OCI-LY7 (cell line): Measurements from ENCODE around the gene KCNMA1. TPM values are rescaled to one million over a fixed set of nuclear protein-coding genes. Genes with fewer than 3 reads are reported as not detected.

Experiments used
- BruUV-seq: library from RNA; stranded (reverse); fragments of 400-500 nt; replicated peaks from 2 replicates; lab custom pipeline; 2021; lab: Mats Ljungman, UMichigan
- CTCF ChIA-PET: fragments of 300-600 bp; sonication (Branson Sonifier 250); formaldehyde crosslinking; loops from one replicate; lab custom pipeline; 2022; ENCODE audit warnings: antibody characterized with exemption; ENCODE audit not compliant: unreplicated experiment; lab: Charles Lee
- POLR2A ChIA-PET: fragments of 300-600 bp; sonication (Branson Sonifier 250); formaldehyde crosslinking; loops from one replicate; lab custom pipeline; 2022; ENCODE audit warnings: antibody characterized with exemption; lab: Charles Lee
- DNase-seq: peaks from one replicate; pipeline ENCODE4 v3.0.0-alpha.2; 2015; ENCODE audit warnings: low spot score
- H2AFZ ChIP-seq: fragments of 200-600 bp; sonication (generic), shearing (Covaris generic); 2 replicates; pipeline ENCODE4 v1.6.1; 2014; ENCODE audit warnings: mild to moderate bottlenecking, antibody characterized with exemption, low read length, moderate library complexity
- H3K27ac ChIP-seq: fragments of 200-600 bp; sonication (generic); 2 replicates; pipeline ENCODE4 v1.5.1; 2014; ENCODE audit warnings: mixed run types, low read depth, mild to moderate bottlenecking, moderate library complexity, low read length, inconsistent platforms; ENCODE audit not compliant: poor library complexity, severe bottlenecking
- H3K36me3 ChIP-seq: fragments of 200-600 bp; sonication (generic); 2 replicates; pipeline ENCODE4 v1.6.1; 2014; ENCODE audit warnings: mild to moderate bottlenecking, antibody characterized with exemption, low read length, moderate library complexity, mixed read lengths; ENCODE audit not compliant: insufficient read depth
- H3K4me1 ChIP-seq: fragments of 200-600 bp; sonication (generic); 2 replicates; pipeline ENCODE4 v1.5.1; 2014; ENCODE audit warnings: mild to moderate bottlenecking, low read length; ENCODE audit not compliant: insufficient read depth, poor library complexity, severe bottlenecking
- H3K4me2 ChIP-seq: fragments of 200-600 bp; sonication (generic); 2 replicates; pipeline ENCODE4 v1.6.1; 2014; ENCODE audit warnings: mild to moderate bottlenecking, low read length
- H3K4me3 ChIP-seq: fragments of 200-600 bp; sonication (generic); 2 replicates; pipeline ENCODE4 v1.5.1; 2014; ENCODE audit warnings: mild to moderate bottlenecking, low read depth, low read length; ENCODE audit not compliant: poor library complexity, severe bottlenecking
- H3K79me2 ChIP-seq: fragments of 200-600 bp; sonication (generic); 2 replicates; pipeline ENCODE4 v1.6.1; 2016; ENCODE audit warnings: low read depth, mild to moderate bottlenecking, low read length, moderate library complexity, mixed read lengths; ENCODE audit not compliant: insufficient read depth
- H3K9me2 ChIP-seq: fragments of 200-600 bp; sonication (generic); 2 replicates; pipeline ENCODE4 v1.6.1; 2016; ENCODE audit warnings: mild to moderate bottlenecking, low read length, mixed read lengths; ENCODE audit not compliant: insufficient read depth
- H3K9me3 ChIP-seq: fragments of 200-600 bp; sonication (generic); 2 replicates; pipeline ENCODE4 v1.6.1; 2014; ENCODE audit warnings: mild to moderate bottlenecking, mixed run types, low read length, mixed read lengths
- H4K20me1 ChIP-seq: fragments of 200-600 bp; sonication (generic); 2 replicates; pipeline ENCODE4 v1.6.1; 2014; ENCODE audit warnings: mild to moderate bottlenecking, antibody characterized with exemption, low read length, moderate library complexity, mixed read lengths; ENCODE audit not compliant: insufficient read depth
- CTCF ChIP-seq: fragments of 200-600 bp; sonication (generic); conservative IDR thresholded peaks from 2 replicates; pipeline ENCODE4 v1.5.1; 2014; ENCODE audit warnings: mild to moderate bottlenecking, antibody characterized with exemption, low read length, moderate library complexity, mixed read lengths
- EZH2phosphoT487 ChIP-seq: fragments of 200-600 bp; sonication (generic); IDR thresholded peaks from 2 replicates; pipeline ENCODE4 v1.6.1; 2018; ENCODE audit warnings: low read depth, borderline replicate concordance, mild to moderate bottlenecking, mixed run types, antibody characterized with exemption, low read length, moderate library complexity, mixed read lengths
- intact Hi-C: fragments of 100-400 bp; cut with micrococcal nuclease; formaldehyde crosslinking; loops from one replicate; pipeline ENCODE4 v1.10.0; 2022; ENCODE audit not compliant: unreplicated experiment
- total RNA-seq, 2 experiments: library from RNA; depleted of rRNA in 1 of 2; stranded (reverse); fragments of >200 nt in 1 of 2; shearing (Covaris generic) in 1 of 2; gene quantifications; 2 replicates each; pipeline ENCODE4 v1.2.3, GENCODE V29; 2014 to 2022

Gene KCNMA1
- total RNA-seq, 2 experiments from 2014 or later, result not detected

DNA sequence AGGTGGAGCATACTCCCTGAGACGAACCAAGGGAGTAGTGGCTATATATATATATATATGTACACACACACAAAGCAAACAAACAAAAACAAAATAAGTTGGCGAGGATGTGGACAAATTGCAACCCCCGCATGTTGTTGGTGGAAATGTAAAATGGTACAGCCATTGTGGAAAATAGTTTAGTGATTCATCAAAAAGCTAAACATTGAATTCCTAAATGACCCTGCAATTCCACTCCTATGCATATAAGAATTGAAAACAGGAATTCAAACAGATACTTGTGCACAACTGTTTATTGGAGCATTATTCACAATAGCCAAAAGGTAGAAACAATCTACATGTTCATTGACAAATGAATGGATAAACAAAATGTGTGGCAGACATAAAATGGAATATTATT lies 407.9 kb downstream of the KCNMA1 start:
- ChIA-PET POLR2A (no interaction called here), CTCF (no interaction called here)
- Histone ChIP-seq H3K36me3 (no peaks in the 10 kb centered on the region), H3K9me2 (no peaks in the 10 kb centered on the region), H3K4me3 (no peak overlapping the region), H3K9me3 (no peaks in the 10 kb centered on the region), H3K79me2 (no peaks in the 10 kb centered on the region), H3K4me1 (no peaks in the 10 kb centered on the region), H3K4me2 (no peak overlapping the region), H4K20me1 (no peaks in the 10 kb centered on the region), H3K27ac (no peak overlapping the region), H2AFZ (no peak overlapping the region)
- DNase-seq, result no peak
- no TSS peak for BruUV-seq
- intact Hi-C loops, result no loop called here
- TF ChIP-seq EZH2phosphoT487 (no peak), CTCF (no peak)

GRCh38 chr10:77228559-77228958 lies 409.0 kb downstream of the KCNMA1 start:
- H3K4me3 ChIP-seq, result no peak overlapping the region
- no peaks in the 10 kb centered on the region for H3K36me3 ChIP-seq
- H3K9me2 ChIP-seq, result no peaks in the 10 kb centered on the region
- no peaks in the 10 kb centered on the region for H3K9me3 ChIP-seq
- DNase-seq, result no peak
- BruUV-seq, result no TSS peak
- intact Hi-C loops, result no loop called here
- ChIA-PET POLR2A (no interaction called here), CTCF (no interaction called here)
- no peak for TF ChIP-seq CTCF
- TF ChIP-seq EZH2phosphoT487, result no peak
- H3K4me1 ChIP-seq, result no peaks in the 10 kb centered on the region
- no peak overlapping the region for H2AFZ ChIP-seq
- H4K20me1 ChIP-seq, result no peaks in the 10 kb centered on the region
- H3K27ac ChIP-seq, result no peak overlapping the region
- H3K79me2 ChIP-seq, result no peaks in the 10 kb centered on the region
- H3K4me2 ChIP-seq, result no peak overlapping the region

GRCh38 chr10:77226853-77227565 lies 410.6 kb downstream of the KCNMA1 start:
- TF ChIP-seq EZH2phosphoT487 (no peak), CTCF (no peak)
- Histone ChIP-seq H2AFZ (no peak overlapping the region), H3K79me2 (no peaks in the 10 kb centered on the region), H3K36me3 (no peaks in the 10 kb centered on the region), H3K4me3 (no peak overlapping the region), H3K4me1 (no peaks in the 10 kb centered on the region), H3K9me3 (no peaks in the 10 kb centered on the region), H3K27ac (no peak overlapping the region), H3K9me2 (no peaks in the 10 kb centered on the region), H4K20me1 (no peaks in the 10 kb centered on the region), H3K4me2 (no peak overlapping the region)
- POLR2A ChIA-PET, result no interaction called here
- CTCF ChIA-PET, result no interaction called here
- intact Hi-C loops, result no loop called here
- no TSS peak for BruUV-seq
- DNase-seq, result no peak
